ENCODE data around the gene CCL19. TPM values are rescaled to one million over a fixed set of nuclear protein-coding genes. Genes with fewer than 3 reads are reported as not detected.

Gene CCL19
- total and polyA plus RNA-seq, 2 donors (not counting 3 experiments of a cell fraction or from before 2014, with no cell fraction given), result not detected

DNA sequence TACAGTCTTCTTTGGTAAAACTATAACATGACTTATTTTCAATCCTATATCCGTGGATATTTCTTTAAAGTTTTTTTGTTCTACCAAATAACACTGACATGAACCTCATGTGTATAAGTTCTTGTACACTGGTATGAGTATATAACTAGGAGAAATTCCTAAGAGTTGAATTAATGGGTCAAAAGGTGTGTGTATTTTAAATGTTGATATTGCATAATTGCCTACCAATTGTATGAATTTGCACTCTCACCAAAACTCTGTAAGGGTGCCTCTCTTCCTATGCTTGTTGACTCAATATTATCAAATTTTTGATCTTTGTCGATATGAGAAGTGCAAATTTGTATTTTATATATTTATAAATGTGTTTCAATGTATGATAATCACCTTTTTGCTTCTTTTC, 41.8 kb upstream of the CCL19 start:
- H3K4me2 ChIP-seq (ENCODE audit: insufficient read depth, low read length), result no peak overlapping the region
- CTCF ChIA-PET, result interaction anchor here (1.2 kb wide), 1 partner anchor 10 kb away, joined by 3 read pairs; no protein-coding TSS in a partner anchor
- no TSS peak for BruUV-seq (replicated peaks)
- no peaks in the 10 kb centered on the region for H4K20me1 ChIP-seq (replicated peaks; ENCODE audit: control insufficient read depth, extremely low read depth, insufficient read depth, low read length)
- H3K79me2 ChIP-seq (ENCODE audit: control insufficient read depth, insufficient read depth, low read length), result no peaks in the 10 kb centered on the region
- no peak overlapping the region for H3K9ac ChIP-seq (replicated peaks; ENCODE audit: extremely low read depth, insufficient read depth, low read length)
- dilution Hi-C loops (cut with MboI; ENCODE audit: extremely low pct_ligation_motif_present, low sequenced_read_pairs), result no loop called here
- TF ChIP-seq EZH2 (IDR thresholded peaks at IDR 0.05; ENCODE audit: borderline replicate concordance, low read depth, low read length, severe bottlenecking) (no peak), POLR2AphosphoS5 (IDR thresholded peaks at IDR 0.05; ENCODE audit: insufficient read depth, low read depth, low read length) (no peak), POLR2A (IDR thresholded peaks at IDR 0.05; ENCODE audit: low read depth, low read length) (no peak), MYC (IDR thresholded peaks at IDR 0.05; ENCODE audit: low read depth, low read length) (no peak), JUN (IDR thresholded peaks at IDR 0.05; ENCODE audit: borderline replicate concordance, insufficient read depth, insufficient read length, low read depth) (no peak), FOS (IDR thresholded peaks at IDR 0.05; ENCODE audit: borderline replicate concordance, insufficient read depth, low read length) (no peak), GATA2 (IDR thresholded peaks at IDR 0.05; ENCODE audit: insufficient read depth, insufficient read length, low read depth, low read length) (no peak)
- TF ChIP-seq, protein P1, sequence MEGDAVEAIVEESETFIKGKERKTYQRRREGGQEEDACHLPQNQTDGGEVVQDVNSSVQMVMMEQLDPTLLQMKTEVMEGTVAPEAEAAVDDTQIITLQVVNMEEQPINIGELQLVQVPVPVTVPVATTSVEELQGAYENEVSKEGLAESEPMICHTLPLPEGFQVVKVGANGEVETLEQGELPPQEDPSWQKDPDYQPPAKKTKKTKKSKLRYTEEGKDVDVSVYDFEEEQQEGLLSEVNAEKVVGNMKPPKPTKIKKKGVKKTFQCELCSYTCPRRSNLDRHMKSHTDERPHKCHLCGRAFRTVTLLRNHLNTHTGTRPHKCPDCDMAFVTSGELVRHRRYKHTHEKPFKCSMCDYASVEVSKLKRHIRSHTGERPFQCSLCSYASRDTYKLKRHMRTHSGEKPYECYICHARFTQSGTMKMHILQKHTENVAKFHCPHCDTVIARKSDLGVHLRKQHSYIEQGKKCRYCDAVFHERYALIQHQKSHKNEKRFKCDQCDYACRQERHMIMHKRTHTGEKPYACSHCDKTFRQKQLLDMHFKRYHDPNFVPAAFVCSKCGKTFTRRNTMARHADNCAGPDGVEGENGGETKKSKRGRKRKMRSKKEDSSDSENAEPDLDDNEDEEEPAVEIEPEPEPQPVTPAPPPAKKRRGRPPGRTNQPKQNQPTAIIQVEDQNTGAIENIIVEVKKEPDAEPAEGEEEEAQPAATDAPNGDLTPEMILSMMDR (IDR thresholded peaks at IDR 0.05; ENCODE audit: extremely low read depth in 1 of 2, insufficient read depth in 1 of 2, low read depth in 1 of 2, low read length in 2 of 2), result no peak
- TF ChIP-seq, protein P2, sequence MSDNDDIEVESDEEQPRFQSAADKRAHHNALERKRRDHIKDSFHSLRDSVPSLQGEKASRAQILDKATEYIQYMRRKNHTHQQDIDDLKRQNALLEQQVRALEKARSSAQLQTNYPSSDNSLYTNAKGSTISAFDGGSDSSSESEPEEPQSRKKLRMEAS (IDR thresholded peaks at IDR 0.05; ENCODE audit: insufficient read depth, insufficient read length), result no peak
- FAIRE-seq (no peak), DNase-seq (ENCODE audit: low read depth, low spot score) (no peak)
- H3K9me3 ChIP-seq (replicated peaks; ENCODE audit: control insufficient read depth, insufficient read depth, low read length), result no peaks in the 10 kb centered on the region
- peaks cover 12 to 13% of the 10 kb centered on the region in 2 experiments for H3K27me3 ChIP-seq (ENCODE audit: control insufficient read depth in 2 of 2, insufficient read depth in 2 of 2, low read length in 2 of 2)
- intact Hi-C loops (cut with micrococcal nuclease), result no loop called here
- H3K27ac ChIP-seq (ENCODE audit: insufficient read depth, low read depth, low read length), result no peak overlapping the region
- no peak overlapping the region for H3K4me3 ChIP-seq (replicated peaks in 1 of 3; ENCODE audit: insufficient read depth in 1 of 3, low read depth in 1 of 3, low read length in 3 of 3)
- no peak overlapping the region for H2AFZ ChIP-seq (ENCODE audit: low read depth, low read length)
- POLR2A ChIA-PET, result no interaction called here
- H3K9me1 ChIP-seq (replicated peaks; ENCODE audit: control insufficient read depth, extremely low read depth, insufficient read depth, low read length), result no peaks in the 10 kb centered on the region
- H3K4me1 ChIP-seq (ENCODE audit: control insufficient read depth, extremely low read depth, insufficient read depth, low read length), result no peaks in the 10 kb centered on the region
- no peaks in the 10 kb centered on the region for H3K36me3 ChIP-seq (ENCODE audit: control insufficient read depth in 2 of 2, extremely low read depth in 1 of 2, insufficient read depth in 2 of 2, low read length in 2 of 2)

Data from endothelial cell of umbilical vein (primary cell).